HepG2 (cell line): ENCODE measurements around the gene CMC1. TPM values are rescaled to one million over a fixed set of nuclear protein-coding genes. Genes with fewer than 3 reads are reported as not detected.

Source experiments
- CAMTA2 ChIP-seq: sonication (generic); formaldehyde crosslinking; IDR thresholded peaks from 2 replicates; pipeline ENCODE4 v1.4.0; 2020; ENCODE audit warnings: mild to moderate bottlenecking, missing genetic modification reagents, borderline replicate concordance
- KLF11 ChIP-seq: IDR thresholded peaks from 2 replicates; pipeline ENCODE4 v1.6.1; 2016; ENCODE audit warnings: missing compliant biosample characterization
- MEIS2 ChIP-seq: sonication (generic); formaldehyde crosslinking; IDR thresholded peaks from 2 replicates; pipeline ENCODE4 v1.9.0; 2021; ENCODE audit warnings: mild to moderate bottlenecking, missing genetic modification reagents
- MYNN ChIP-seq: sonication (generic); formaldehyde crosslinking; IDR thresholded peaks from 2 replicates; pipeline ENCODE4 v1.4.0; 2020; ENCODE audit warnings: mild to moderate bottlenecking, low read depth, missing genetic modification reagents
- RAD51 ChIP-seq: fragments of 450-650 bp; IDR thresholded peaks from 2 replicates; pipeline ENCODE4 v1.6.1; 2016; ENCODE audit warnings: borderline replicate concordance
- SRSF4 ChIP-seq: fragments of 200-400 bp; formaldehyde crosslinking; IDR thresholded peaks from one replicate; pipeline ENCODE4 v1.6.1; 2018; ENCODE audit warnings: mild to moderate bottlenecking, low read depth, low read length, moderate library complexity; ENCODE audit not compliant: poor library complexity, severe bottlenecking
- TEAD3 ChIP-seq: optimal IDR thresholded peaks from 2 replicates; pipeline ENCODE3; 2016; ENCODE audit warnings: borderline replicate concordance
- XRCC5 ChIP-seq: fragments of 200-400 bp; formaldehyde crosslinking; optimal IDR thresholded peaks from 2 replicates; pipeline ENCODE3; 2017; ENCODE audit warnings: mild to moderate bottlenecking, low read length
- ZNF251 ChIP-seq: sonication (generic); formaldehyde crosslinking; IDR thresholded peaks from 2 replicates; pipeline ENCODE4 v1.9.0; 2021; ENCODE audit warnings: mild to moderate bottlenecking, missing genetic modification reagents
- ZNF318 ChIP-seq: sonication (generic); formaldehyde crosslinking; IDR thresholded peaks from 2 replicates; pipeline ENCODE4 v1.4.0; 2020; ENCODE audit warnings: mild to moderate bottlenecking, missing genetic modification reagents
- ZNF609 ChIP-seq: sonication (generic); formaldehyde crosslinking; IDR thresholded peaks from 2 replicates; pipeline ENCODE4 v1.4.0; 2020; ENCODE audit warnings: mild to moderate bottlenecking, missing genetic modification reagents, borderline replicate concordance
- ZNF644 ChIP-seq: IDR thresholded peaks from 2 replicates; pipeline ENCODE4 v1.6.1; 2016; ENCODE audit warnings: low read depth
- polyA plus RNA-seq, 8 experiments: library from polyadenylated mRNA; depleted of rRNA in 3 of 8; stranded (reverse) in 7 of 8; unstranded in 1 of 8; fragments of >200 nt; fragmentation: Illumina TruSeq in 4 of 8; extraction: Trizol in 4 of 8; gene quantifications; 2 replicates each; pipeline versions ENCODE4 v1.2.1 to v1.2.3, GENCODE V29; 2011 to 2016; ENCODE audit warnings: low read depth in 4 of 8, missing spikeins in 1 of 8, mixed read lengths in 1 of 8; ENCODE audit not compliant: insufficient read depth in 1 of 8
- total RNA-seq, 5 experiments: library from RNA; depleted of rRNA; stranded (reverse); fragments of >200 nt; fragmentation: Illumina TruSeq; extraction: Trizol; gene quantifications; 2 replicates each; pipeline ENCODE4 v1.2.3, GENCODE V29; 2016; ENCODE audit warnings: low read depth in 1 of 5
- TF ChIP-seq, protein P1 (sequence below): sonication (generic); formaldehyde crosslinking; IDR thresholded peaks from 2 replicates; pipeline ENCODE4 v1.5.0; 2020; ENCODE audit warnings: mild to moderate bottlenecking, missing genetic modification reagents

Gene CMC1
- total and polyA plus RNA-seq, 2 of the 13 experiments (the other 11 are each of a cell fraction or from before 2014, with no cell fraction given) = 22.1 to 29.5 TPM

GRCh38 chr3:28241221-28242160 lies at the start of gene CMC1 (continued):
- TF ChIP-seq, protein P1, sequence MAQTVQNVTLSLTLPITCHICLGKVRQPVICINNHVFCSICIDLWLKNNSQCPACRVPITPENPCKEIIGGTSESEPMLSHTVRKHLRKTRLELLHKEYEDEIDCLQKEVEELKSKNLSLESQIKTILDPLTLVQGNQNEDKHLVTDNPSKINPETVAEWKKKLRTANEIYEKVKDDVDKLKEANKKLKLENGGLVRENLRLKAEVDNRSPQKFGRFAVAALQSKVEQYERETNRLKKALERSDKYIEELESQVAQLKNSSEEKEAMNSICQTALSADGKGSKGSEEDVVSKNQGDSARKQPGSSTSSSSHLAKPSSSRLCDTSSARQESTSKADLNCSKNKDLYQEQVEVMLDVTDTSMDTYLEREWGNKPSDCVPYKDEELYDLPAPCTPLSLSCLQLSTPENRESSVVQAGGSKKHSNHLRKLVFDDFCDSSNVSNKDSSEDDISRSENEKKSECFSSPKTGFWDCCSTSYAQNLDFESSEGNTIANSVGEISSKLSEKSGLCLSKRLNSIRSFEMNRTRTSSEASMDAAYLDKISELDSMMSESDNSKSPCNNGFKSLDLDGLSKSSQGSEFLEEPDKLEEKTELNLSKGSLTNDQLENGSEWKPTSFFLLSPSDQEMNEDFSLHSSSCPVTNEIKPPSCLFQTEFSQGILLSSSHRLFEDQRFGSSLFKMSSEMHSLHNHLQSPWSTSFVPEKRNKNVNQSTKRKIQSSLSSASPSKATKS (CRISPR knock-in tag) = peak; percentile 88; the same call in 1 of the 2 replicates
- TF ChIP-seq ZNF609 (peak; percentile 87), ZNF644 (CRISPR knock-in tag) (peak; percentile 75), ZNF318 (CRISPR knock-in tag) (peak; percentile 55; the same call in 1 of the 2 replicates), MEIS2 (CRISPR knock-in tag) (peak; percentile 91), RAD51 (no peak), XRCC5 (peak; percentile 50), CAMTA2 (peak; percentile 91; the same call in 1 of the 2 replicates), TEAD3 (CRISPR knock-in tag) (peak; percentile 81), KLF11 (CRISPR knock-in tag) (peak; percentile 78; the same call in 1 of the 2 replicates), MYNN (peak; percentile 43; the same call in 1 of the 2 replicates), SRSF4 (no peak), ZNF251 (no peak)
